ENCODE measurements around the gene CACNA2D2. TPM values are rescaled to one million over a fixed set of nuclear protein-coding genes. Genes with fewer than 3 reads are reported as not detected.
A peak's percentile ranks its signal among the peaks of the same experiment; 100 is the strongest.

CACNA2D2 gene
- total RNA-seq, 1 experiment from 2014 or later: 22.0 TPM

DNA sequence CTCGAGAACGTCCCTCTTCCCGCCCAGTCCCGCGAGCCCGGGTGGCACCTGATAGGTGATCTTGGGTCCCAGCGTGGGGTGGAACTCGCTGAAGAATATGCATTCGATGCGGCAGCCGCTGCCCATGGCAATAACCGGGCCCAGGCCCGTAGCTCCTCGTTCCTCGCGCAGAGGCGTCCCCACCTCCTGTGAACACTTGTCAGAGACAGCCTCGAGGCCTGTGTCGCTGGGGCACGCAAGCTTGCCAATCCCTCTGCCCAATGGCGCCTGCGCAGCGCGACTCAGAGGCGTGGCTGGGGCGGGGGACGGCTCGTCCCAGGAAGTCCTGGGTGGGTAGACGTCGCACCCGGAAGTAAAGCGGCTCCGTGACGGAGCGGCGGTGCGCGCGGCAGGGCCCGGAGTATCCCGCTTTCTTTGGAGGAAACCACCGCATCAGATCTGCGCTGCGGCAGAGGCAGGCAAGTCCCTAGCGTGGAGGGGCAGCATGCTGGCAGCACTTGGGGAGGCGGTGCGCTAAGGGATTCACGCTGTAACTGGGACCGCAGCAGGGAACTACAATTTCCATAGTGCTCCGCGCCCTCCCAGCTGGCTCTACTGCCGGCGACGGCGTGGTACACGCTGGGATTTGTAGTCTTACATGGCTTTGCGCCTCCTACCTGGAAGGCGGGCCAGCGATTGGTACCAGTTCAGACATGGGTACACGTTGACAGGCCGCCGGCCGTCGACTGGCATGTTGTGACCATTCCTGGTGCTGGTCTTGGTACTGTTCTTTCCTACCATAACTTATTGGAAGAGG lies 152.7 kb downstream of the CACNA2D2 start, which contains the start of the genes CYB561D2 and NPRL2 (continued):
- TF ChIP-seq, protein P1, sequence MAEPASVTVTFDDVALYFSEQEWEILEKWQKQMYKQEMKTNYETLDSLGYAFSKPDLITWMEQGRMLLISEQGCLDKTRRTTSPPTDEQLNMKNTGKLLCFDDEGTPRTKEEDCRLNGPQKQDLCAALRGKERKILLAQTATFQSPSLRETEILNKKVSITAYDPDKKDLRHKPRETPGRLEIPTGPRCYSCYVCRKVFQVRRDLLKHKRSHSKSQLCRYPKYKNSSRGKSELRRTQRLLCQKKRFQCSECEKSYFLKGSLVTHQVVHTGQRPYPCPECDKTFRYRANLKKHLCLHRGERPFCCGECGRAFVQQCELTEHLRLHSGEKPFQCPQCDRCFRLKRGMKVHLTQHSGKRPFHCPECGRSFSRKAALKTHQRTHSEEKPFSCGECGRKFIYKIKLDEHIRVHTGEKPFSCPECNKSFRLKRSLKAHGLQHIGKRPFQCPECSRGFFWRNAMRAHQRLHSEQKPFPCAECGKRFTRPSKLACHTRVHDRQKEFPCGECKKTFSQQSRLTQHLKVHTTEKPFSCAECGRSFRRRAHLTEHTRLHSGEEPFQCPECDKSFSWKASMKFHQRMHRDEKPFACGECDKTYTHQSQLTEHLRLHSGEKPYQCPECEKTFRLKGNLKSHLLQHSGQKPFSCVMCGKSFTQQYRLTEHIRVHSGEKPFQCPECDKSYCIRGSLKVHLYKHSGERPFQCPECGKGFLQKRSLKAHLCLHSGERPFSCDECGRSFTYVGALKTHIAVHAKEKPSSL (CRISPR knock-in tag; conservative IDR thresholded peaks at IDR 0.05): no peak
- peak; percentile 87; the same call in 1 of the 2 replicates for TF ChIP-seq SMAD3 (CRISPR knock-in tag; IDR thresholded peaks at IDR 0.05; ENCODE audit: borderline replicate concordance)
- TF ChIP-seq ZNF281 (CRISPR knock-in tag; IDR thresholded peaks at IDR 0.05): peak; percentile 90
- TF ChIP-seq TEAD1 (CRISPR knock-in tag; IDR thresholded peaks at IDR 0.05): peak; percentile 94
- TF ChIP-seq SMAD4 (CRISPR knock-in tag; IDR thresholded peaks at IDR 0.05): peak; percentile 75; the same call in 1 of the 2 replicates
- peak; percentile 72 for TF ChIP-seq ATF3 (CRISPR knock-in tag; conservative IDR thresholded peaks at IDR 0.05)
- peak; percentile 87 for TF ChIP-seq ESRRA (CRISPR knock-in tag; IDR thresholded peaks at IDR 0.05; ENCODE audit: borderline replicate concordance)
- TF ChIP-seq NR3C1 (CRISPR knock-in tag; conservative IDR thresholded peaks at IDR 0.05; ENCODE audit: low read depth): no peak
- TF ChIP-seq AFF4 (CRISPR knock-in tag; IDR thresholded peaks at IDR 0.05; ENCODE audit: borderline replicate concordance): peak; percentile 85
- no peak for TF ChIP-seq ZNF263 (CRISPR knock-in tag; IDR thresholded peaks at IDR 0.05; ENCODE audit: low read depth)
- TF ChIP-seq RORB (CRISPR knock-in tag; IDR thresholded peaks at IDR 0.05): no peak
- TF ChIP-seq, protein P2, sequence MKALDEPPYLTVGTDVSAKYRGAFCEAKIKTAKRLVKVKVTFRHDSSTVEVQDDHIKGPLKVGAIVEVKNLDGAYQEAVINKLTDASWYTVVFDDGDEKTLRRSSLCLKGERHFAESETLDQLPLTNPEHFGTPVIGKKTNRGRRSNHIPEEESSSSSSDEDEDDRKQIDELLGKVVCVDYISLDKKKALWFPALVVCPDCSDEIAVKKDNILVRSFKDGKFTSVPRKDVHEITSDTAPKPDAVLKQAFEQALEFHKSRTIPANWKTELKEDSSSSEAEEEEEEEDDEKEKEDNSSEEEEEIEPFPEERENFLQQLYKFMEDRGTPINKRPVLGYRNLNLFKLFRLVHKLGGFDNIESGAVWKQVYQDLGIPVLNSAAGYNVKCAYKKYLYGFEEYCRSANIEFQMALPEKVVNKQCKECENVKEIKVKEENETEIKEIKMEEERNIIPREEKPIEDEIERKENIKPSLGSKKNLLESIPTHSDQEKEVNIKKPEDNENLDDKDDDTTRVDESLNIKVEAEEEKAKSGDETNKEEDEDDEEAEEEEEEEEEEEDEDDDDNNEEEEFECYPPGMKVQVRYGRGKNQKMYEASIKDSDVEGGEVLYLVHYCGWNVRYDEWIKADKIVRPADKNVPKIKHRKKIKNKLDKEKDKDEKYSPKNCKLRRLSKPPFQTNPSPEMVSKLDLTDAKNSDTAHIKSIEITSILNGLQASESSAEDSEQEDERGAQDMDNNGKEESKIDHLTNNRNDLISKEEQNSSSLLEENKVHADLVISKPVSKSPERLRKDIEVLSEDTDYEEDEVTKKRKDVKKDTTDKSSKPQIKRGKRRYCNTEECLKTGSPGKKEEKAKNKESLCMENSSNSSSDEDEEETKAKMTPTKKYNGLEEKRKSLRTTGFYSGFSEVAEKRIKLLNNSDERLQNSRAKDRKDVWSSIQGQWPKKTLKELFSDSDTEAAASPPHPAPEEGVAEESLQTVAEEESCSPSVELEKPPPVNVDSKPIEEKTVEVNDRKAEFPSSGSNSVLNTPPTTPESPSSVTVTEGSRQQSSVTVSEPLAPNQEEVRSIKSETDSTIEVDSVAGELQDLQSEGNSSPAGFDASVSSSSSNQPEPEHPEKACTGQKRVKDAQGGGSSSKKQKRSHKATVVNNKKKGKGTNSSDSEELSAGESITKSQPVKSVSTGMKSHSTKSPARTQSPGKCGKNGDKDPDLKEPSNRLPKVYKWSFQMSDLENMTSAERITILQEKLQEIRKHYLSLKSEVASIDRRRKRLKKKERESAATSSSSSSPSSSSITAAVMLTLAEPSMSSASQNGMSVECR (CRISPR knock-in tag; IDR thresholded peaks at IDR 0.05; ENCODE audit: borderline replicate concordance): peak; percentile 93; the same call in 1 of the 2 replicates
- TF ChIP-seq, protein P3, sequence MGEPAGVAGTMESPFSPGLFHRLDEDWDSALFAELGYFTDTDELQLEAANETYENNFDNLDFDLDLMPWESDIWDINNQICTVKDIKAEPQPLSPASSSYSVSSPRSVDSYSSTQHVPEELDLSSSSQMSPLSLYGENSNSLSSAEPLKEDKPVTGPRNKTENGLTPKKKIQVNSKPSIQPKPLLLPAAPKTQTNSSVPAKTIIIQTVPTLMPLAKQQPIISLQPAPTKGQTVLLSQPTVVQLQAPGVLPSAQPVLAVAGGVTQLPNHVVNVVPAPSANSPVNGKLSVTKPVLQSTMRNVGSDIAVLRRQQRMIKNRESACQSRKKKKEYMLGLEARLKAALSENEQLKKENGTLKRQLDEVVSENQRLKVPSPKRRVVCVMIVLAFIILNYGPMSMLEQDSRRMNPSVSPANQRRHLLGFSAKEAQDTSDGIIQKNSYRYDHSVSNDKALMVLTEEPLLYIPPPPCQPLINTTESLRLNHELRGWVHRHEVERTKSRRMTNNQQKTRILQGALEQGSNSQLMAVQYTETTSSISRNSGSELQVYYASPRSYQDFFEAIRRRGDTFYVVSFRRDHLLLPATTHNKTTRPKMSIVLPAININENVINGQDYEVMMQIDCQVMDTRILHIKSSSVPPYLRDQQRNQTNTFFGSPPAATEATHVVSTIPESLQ (CRISPR knock-in tag; IDR thresholded peaks at IDR 0.05): no peak
- TF ChIP-seq USF2 (CRISPR knock-in tag; IDR thresholded peaks at IDR 0.05): peak; percentile 42
- TF ChIP-seq ZNF121 (CRISPR knock-in tag; IDR thresholded peaks at IDR 0.05): no peak; the same call in 1 of the 2 replicates
- no peak for TF ChIP-seq ZNF423 (CRISPR knock-in tag; IDR thresholded peaks at IDR 0.05)
- 0 out of 2 replicates have a peak, but pooled peaks have one; percentile 28 for TF ChIP-seq CBFB (CRISPR knock-in tag; IDR thresholded peaks at IDR 0.05; ENCODE audit: low read depth)
- TF ChIP-seq USF1 (CRISPR knock-in tag; IDR thresholded peaks at IDR 0.05): 0 out of 2 replicates have a peak, but pooled peaks have one; percentile 17
- 0 out of 2 replicates have a peak, but pooled peaks have one; percentile 60 for TF ChIP-seq TEAD4 (CRISPR knock-in tag; IDR thresholded peaks at IDR 0.05)
- peak; percentile 95 for TF ChIP-seq JUN (CRISPR knock-in tag; IDR thresholded peaks at IDR 0.05)
